ENCODE data around the gene TSPAN5. TPM values are rescaled to one million over a fixed set of nuclear protein-coding genes. Genes with fewer than 3 reads are reported as not detected.
"Not testable (repeated sequence)": the region's sequence is repeated elsewhere in the genome, so short reads cannot be mapped to it uniquely, and the experiment has no call there.

The TSPAN5 gene
- total RNA-seq, 1 donor, result 3.5 TPM

DNA sequence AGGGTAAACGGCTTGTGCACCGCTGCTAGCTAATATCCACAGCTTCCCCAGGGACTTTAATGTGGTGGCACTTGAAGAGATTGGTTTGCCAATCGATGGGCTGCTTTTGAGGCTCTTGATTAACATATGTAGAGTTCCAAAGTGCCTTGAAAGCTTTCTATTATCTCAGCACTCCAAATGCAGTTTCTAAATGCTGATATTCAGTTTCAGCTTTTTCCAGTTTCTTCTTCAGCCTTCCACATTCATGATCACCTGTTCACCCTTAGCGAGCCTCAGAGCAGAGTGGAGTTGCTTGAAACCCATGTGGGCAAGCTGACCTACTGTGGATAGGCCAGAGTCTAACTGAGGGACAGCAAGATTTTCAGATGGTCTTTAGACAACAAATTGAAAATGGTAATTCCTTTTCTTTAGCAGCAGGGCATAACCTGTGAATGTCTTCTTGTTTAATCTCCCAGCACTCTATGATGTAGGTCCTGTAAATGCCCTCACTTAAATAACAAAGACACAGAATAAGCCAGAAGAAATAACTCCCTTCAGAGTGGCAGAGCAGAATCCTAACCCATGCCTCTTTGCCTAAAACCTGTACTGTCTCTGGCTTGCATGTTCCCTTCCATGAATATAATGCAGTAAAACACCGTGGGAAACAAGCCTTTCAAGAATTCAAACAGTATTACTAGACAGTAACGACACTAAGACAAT lies 99.8 kb downstream of the TSPAN5 start:
- no peak for DNase-seq (ENCODE audit: low read depth in 2 of 3, low spot score in 2 of 3)

GRCh38 chr4:98557194-98557892 lies 101.1 kb downstream of the TSPAN5 start:
- no peak for DNase-seq (ENCODE audit: low read depth in 2 of 3, low spot score in 2 of 3)

GRCh38 chr4:98556451-98556850 lies 102.0 kb downstream of the TSPAN5 start:
- DNase-seq (ENCODE audit: low read depth in 2 of 3, low spot score in 2 of 3), result no peak

DNA sequence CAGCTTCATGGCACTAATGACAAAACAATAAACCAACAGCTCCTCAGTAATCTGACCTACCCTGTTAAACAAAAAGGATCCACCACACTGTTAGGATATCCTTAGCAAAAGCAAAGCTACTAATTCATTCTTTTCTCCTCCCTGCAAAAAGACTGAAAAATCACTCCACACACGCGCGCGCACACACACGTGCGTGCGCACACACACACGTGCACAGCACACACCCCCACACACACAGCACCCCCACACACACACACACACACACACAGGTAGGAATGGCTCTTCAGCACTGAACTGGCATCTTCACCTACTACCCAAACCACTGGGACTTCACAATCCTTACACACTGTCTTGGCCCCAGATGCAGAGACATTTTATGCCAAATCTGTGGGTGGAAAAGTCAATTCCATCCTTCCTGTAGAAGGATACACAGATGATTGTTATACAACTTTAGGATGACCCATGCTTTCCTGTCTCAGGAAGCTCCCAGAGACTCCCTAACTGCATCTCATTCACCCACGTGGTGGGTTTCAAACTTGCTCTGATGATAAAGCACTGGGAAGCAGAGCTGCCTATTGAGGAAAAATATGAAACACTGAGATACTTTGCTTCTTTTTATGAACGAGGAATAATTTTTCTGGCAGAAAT lies 102.5 kb downstream of the TSPAN5 start:
- no peak for DNase-seq (ENCODE audit: low read depth in 2 of 3, low spot score in 2 of 3)

DNA sequence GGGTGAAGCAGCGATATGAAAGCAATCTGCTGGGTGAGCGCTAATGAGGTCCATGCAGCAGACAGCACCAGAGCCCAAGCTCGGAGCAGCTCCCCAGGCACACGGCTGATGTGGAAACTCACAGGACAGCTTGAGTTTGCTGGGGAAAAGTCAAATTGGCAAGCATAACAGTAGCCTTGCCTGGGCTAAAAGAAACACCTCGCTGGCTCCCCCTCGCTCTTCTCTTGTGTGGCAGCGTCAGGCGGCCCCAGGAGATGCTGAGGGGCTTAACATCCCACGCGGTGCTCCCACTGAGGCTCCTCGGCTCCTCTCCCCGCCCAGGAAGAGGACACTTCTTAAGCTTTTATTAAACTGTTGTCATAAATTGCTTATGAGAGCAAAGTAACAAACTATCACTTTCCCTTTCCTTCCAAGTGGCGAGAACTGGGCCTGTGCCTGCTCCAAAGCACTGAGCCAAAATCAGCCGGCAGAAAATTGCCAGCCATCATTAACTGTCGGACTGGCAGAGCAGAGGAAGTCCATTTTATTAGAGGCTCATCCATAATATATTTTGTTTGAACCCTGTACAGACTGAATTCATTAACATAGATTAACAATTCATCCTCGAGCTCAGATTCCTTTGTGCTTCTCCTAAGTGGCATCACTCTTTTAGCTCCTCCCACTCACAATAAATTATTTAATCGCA lies 111.4 kb downstream of the TSPAN5 start:
- DNase-seq (ENCODE audit: low read depth in 2 of 3, low spot score in 2 of 3), result no peak

DNA sequence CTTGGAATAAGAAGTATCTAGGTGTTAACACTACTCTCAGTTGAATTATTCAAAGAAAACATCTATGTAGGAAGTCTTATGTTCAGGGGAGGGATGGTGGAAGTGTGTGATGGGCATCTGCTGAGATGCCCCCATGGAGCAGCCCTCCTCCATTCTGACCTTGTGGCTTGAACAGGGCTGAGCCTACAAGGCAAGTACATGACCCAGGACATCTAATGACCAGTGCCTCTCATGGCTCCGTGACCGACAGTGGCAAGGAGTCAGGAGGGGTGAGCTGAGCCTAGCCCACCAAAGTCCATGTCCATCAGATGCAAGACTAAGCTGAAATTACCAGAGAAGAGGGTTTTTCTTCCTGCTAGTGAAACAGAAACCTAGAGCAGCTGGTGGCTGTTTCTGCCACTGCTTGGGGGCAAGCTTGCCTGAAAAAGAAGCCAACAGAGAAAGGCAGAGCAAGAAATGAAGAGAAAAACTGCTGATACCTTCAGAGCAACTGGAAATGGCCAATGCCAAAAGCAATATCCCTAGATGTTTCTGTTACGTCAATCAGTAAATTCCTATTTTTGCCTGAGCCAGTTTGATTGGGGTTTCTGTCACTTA lies 113.5 kb downstream of the TSPAN5 start:
- no peak for DNase-seq (ENCODE audit: low read depth in 2 of 3, low spot score in 2 of 3)

DNA sequence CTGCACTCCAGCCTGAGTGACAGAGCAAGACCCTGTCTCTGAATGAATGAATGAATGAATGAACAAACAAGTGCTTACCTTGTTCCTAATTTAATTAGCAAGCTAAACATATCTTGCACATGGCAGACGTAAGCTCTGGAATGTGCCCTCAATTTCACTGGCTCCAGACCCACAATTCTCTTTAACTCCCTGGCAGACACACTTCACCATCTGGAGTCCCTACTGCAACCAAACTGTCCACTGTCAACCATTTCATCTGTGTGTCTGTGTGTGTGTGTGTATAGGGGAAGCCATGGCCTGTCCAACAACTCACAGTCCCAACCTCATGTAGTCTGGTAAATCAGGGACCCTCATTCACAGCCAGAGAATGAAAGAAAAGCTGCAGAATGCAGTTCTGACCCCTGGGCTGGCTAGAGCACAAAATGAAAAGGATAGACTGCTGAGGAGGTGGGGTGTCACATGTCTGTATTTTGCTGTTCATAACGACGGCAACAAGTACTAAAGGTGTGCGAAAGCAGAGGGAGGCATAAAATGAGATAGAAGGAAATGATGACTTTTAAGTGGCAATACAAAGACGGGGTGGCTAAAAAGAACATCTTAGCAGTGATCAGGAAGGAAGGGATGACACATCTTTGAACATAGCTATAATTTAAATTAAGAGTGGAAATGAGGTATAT lies 114.1 kb downstream of the TSPAN5 start:
- DNase-seq (ENCODE audit: low read depth in 2 of 3, low spot score in 2 of 3), result no peak

- DNase-seq (ENCODE audit: low read depth in 2 of 3, low spot score in 2 of 3), result no peak
These were observed 116.4 kb downstream of the TSPAN5 start for GRCh38 chr4:98542011-98542410.

- DNase-seq (ENCODE audit: low read depth in 2 of 3, low spot score in 2 of 3), result no peak
These were observed 117.6 kb downstream of the TSPAN5 start for GRCh38 chr4:98540803-98541202.

DNA sequence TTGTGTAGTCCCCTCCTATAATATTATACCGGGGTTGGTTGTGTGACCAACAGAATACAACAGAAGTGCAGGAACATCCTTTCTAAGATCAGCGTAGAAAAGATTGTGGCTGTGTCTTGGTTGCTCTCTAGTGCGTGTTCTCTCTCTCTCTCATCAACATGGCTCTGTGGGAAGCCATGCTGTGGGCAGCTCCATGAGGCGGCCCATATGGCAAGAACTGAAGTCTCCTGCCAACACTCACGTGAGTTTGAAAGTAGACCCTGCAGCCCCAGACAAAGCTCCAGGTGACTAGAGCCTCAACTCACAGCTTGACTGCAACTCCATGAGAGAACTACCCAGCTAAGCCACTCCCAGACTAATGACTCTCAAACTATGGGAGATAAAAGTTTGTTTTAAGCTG lies 118.7 kb downstream of the TSPAN5 start:
- DNase-seq (ENCODE audit: low read depth in 2 of 3, low spot score in 2 of 3), result no peak

DNA sequence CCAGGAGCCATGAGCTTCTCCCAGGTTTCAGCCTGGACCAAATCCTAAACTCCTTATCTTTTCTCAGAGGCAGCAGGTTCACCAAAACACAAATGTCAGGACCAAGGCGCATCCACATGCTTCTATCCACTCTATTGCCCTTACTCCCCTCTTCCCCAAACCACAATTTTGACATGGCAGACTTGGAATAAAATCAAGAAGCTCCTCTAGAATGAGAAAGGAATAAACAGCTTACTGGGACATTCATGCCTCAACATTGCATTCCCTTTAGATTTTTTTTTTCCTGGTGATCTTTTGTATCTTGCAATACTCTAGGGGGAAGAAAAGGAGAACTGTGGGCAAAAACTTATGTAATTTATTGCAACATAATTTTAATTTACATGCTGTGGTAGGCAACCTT lies 119.1 kb downstream of the TSPAN5 start:
- no peak for DNase-seq (ENCODE audit: low read depth in 2 of 3, low spot score in 2 of 3)

DNA sequence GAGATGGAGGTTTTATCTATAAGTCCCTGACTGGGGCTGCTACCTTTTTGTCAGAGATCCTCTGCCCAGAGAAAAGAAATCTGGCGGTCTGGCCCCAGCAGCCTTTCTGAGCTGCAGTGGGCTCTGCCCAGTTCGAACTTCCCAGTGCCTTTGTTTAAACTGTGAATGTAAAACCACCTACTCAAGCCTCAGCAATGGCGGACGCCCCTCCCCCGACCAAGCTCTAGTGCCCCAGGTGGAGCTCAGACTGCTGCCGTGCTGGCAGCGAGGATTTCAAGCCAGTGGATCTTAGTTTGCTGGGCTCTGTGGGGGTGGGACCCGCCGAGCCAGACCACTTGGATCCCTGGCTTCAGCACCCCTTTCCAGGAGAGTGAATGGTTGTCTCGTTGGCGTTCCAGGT lies 121.8 kb downstream of the TSPAN5 start:
- DNase-seq (ENCODE audit: low read depth in 2 of 3, low spot score in 2 of 3), result no peak

GRCh38 chr4:98534146-98534545 lies 124.3 kb downstream of the TSPAN5 start:
- not testable (repeated sequence) for DNase-seq (ENCODE audit: low read depth in 2 of 3, low spot score in 2 of 3)

GRCh38 chr4:98530572-98530971 lies 127.8 kb downstream of the TSPAN5 start:
- no peak for DNase-seq (ENCODE audit: low read depth in 2 of 3, low spot score in 2 of 3)

- no peak for DNase-seq (ENCODE audit: low read depth in 2 of 3, low spot score in 2 of 3)
These were observed 128.3 kb downstream of the TSPAN5 start for GRCh38 chr4:98529970-98530569.

DNA sequence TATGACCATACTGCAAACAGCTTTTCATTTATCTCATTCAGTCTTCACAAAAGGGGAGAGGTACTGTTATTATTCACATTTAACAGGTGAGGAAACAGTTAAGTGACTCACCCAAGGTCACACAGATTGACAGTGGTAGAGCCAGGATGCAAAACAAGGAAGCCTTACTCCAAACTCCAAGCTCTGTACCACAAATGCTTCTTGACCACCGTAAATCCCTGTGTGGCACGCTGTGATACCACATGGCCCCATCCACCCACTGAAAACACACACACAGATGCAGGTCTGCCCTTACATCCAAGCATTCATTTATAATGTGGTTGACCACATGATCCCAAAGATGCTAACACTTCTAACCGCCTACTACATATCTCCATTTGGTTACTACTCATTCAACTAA lies 129.5 kb downstream of the TSPAN5 start:
- DNase-seq (ENCODE audit: low read depth in 2 of 3, low spot score in 2 of 3), result no peak

DNA sequence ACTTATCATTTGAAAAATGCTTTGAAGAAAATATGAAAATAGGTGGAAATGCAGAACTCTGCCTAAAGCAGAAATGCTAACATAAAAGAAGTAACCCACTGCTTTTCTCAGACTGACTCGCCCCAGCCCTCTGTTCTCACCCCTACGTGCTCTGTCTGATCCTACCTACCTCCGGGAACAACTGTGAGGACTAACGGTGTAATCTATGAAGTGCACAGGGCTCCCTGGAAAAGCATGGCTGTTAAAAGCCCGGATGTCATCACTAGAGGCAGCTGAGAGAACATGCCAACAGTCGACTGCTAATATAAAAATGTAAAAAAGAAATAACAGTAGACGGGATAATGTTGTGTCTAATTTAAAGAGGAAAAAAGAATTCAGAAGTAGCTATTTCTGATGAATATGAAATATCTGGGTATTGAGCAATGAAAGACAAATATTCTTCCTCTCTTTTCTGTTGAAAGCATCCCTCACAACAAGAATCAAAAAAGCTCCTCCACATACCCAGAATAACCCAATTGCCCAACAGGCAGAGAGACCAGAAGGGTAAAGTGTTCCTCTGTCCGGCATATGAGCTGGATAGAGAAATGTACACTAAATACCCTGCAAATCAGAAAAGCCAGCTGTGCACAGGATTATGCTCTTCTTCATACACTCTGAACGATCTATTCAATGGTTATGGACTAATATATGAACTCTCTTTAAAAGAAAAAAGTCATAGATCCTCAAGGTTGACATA lies 130.7 kb downstream of the TSPAN5 start:
- DNase-seq (ENCODE audit: low read depth in 2 of 3, low spot score in 2 of 3), result no peak

- no peak for DNase-seq (ENCODE audit: low read depth in 2 of 3, low spot score in 2 of 3)
These were observed 134.2 kb downstream of the TSPAN5 start for GRCh38 chr4:98524230-98524629.

DNA sequence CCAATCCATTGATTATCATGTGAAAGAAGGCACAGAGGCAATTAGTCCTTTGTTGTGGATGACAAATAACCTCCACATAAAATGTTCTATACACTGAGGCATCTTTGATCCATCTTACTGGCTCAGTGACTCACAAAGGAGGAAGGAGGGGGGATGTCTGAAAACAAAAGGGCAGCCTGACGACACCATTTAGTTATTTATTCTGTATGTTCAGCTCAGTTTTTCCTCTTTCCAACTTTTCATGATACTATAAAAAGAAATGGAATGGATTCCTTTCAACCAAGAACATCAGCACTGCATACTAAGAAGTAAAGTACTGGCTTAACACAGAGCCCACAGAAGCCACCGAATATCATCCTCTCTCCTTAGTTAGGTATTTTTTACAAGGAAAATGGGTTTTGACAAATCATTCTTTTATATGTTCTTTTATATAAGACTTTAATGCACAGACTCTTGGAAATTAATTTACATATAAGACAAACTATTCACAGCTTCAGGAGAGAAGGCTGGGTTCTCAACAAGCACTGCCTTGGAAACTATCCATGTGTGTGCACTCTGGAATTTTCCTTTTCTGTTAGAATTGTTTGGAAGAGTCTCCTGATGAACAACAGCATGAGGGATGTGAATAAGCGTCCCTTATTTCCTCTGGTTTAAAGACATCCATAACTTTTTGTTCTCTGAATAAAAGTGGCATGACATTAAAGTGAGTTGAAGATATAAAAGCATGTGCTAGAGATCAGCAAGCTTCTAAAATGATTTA lies 135.6 kb downstream of the TSPAN5 start:
- DNase-seq (ENCODE audit: low read depth in 2 of 3, low spot score in 2 of 3), result no peak
